NB4 (cell line): ENCODE results near the gene GMDS.

Source experiments
- CTCF ChIP-seq: IDR thresholded peaks from one replicate; pipeline ENCODE4 v1.5.1; 2012; ENCODE audit warnings: low read depth, low read length
- MAX ChIP-seq: IDR thresholded peaks from 2 replicates; pipeline ENCODE4 v1.6.1; 2011; ENCODE audit warnings: low read depth, low read length
- MYC ChIP-seq: IDR thresholded peaks from 2 replicates; pipeline ENCODE4 v1.6.1; 2011; ENCODE audit warnings: low read depth, low read length
- POLR2A ChIP-seq: IDR thresholded peaks from 2 replicates; pipeline ENCODE4 v1.6.1; 2011; ENCODE audit warnings: mild to moderate bottlenecking; ENCODE audit not compliant: insufficient read length; ENCODE audit errors: extremely low read depth

GRCh38 chr6:1963596-1963995 is 281.8 kb downstream of the GMDS start:
- TF ChIP-seq POLR2A, result no peak
- no peak for TF ChIP-seq MYC
- no peak for TF ChIP-seq CTCF
- no peak for TF ChIP-seq MAX
